Breast epithelium (tissue), 3 donors: ENCODE results near the gene LRCOL1.

Source experiments
- CTCF ChIP-seq, 3 donors: fragments of 450-650 bp; IDR thresholded peaks; one replicate each; pipeline ENCODE4 v1.5.1; 2016 to 2017; ENCODE audit warnings: antibody characterized with exemption in 3 of 3, mild to moderate bottlenecking in 3 of 3, moderate library complexity in 3 of 3
- POLR2A ChIP-seq: fragments of 450-650 bp; IDR thresholded peaks from one replicate; pipeline ENCODE4 v1.6.1; 2016; ENCODE audit warnings: antibody characterized with exemption, mild to moderate bottlenecking, moderate library complexity
- POLR2AphosphoS5 ChIP-seq, 3 donors: sonication (generic); formaldehyde crosslinking; IDR thresholded peaks; one replicate each; pipeline ENCODE4 v1.6.1; 2017; ENCODE audit warnings: antibody characterized with exemption in 3 of 3

GRCh38 chr12:132570635-132571034 is 39.7 kb downstream of the LRCOL1 start:
- TF ChIP-seq CTCF (IDR thresholded peaks at IDR 0.05) (no peak), POLR2A (no peak), POLR2AphosphoS5 (IDR thresholded peaks at IDR 0.05) (no peak)
